Adipocyte (in vitro differentiated cells): Measurements from ENCODE around the gene ZNF862.

Experiments
- DNase-seq: peaks from one replicate; pipeline ENCODE4 v3.0.0-alpha.2; 2015; ENCODE audit warnings: low read depth
- H3K27me3 ChIP-seq: replicated peaks from 2 replicates; pipeline ENCODE4 v1.7.0; 2013; ENCODE audit warnings: mild to moderate bottlenecking, low read length, moderate library complexity; ENCODE audit not compliant: control insufficient read depth, insufficient read depth
- H3K36me3 ChIP-seq: 2 replicates; pipeline ENCODE4 v1.7.0; 2013; ENCODE audit warnings: low read length, mild to moderate bottlenecking, moderate library complexity; ENCODE audit not compliant: control insufficient read depth, insufficient read depth, severe bottlenecking
- H3K4me1 ChIP-seq: 2 replicates; pipeline ENCODE4 v1.7.0; 2013; ENCODE audit warnings: mild to moderate bottlenecking, low read length, moderate library complexity; ENCODE audit not compliant: control insufficient read depth, insufficient read depth
- H3K4me3 ChIP-seq: 2 replicates; pipeline ENCODE4 v1.7.0; 2013; ENCODE audit warnings: mild to moderate bottlenecking, low read length, moderate library complexity
- H3K9ac ChIP-seq: 2 replicates; pipeline ENCODE4 v1.7.0; 2013; ENCODE audit warnings: mild to moderate bottlenecking, low read length, moderate library complexity
- H3K9me3 ChIP-seq: 2 replicates; pipeline ENCODE4 v1.7.0; 2013; ENCODE audit warnings: mild to moderate bottlenecking, low read length, moderate library complexity; ENCODE audit not compliant: control insufficient read depth

The ZNF862 gene

DNA sequence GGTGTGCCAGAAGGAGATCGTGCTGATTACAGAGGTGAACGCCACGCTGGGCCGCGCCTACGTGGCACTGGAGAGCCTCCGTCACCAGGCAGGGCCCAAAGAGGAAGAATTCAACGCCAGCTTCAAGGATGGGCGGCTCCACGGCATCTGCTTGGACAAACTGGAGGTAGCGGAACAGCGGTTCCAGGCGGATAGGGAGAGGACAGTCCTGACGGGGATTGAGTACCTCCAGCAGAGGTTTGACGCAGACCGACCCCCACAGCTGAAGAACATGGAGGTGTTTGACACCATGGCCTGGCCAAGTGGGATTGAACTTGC, 23.5 kb downstream of the ZNF862 start:
- no peak for DNase-seq
- Histone ChIP-seq H3K27me3 (no peaks in the 10 kb centered on the region), H3K9ac (no peak overlapping the region), H3K36me3 (peaks cover 7% of the 10 kb centered on the region), H3K9me3 (no peaks in the 10 kb centered on the region), H3K4me3 (no peak overlapping the region), H3K4me1 (no peaks in the 10 kb centered on the region)

DNA sequence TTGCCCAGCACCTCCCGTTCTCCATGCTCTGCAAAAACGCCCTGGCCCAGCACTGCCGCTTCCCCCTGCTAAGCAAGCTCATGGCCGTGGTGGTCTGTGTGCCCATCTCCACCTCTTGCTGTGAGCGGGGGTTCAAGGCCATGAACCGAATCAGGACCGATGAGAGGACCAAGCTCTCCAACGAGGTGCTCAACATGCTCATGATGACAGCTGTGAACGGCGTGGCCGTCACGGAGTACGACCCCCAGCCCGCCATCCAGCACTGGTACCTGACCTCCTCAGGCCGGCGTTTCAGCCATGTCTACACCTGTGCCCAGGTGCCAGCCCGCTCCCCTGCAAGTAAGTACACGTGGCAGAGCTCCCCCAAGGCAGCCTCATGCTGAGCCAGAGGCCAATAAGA, 24.0 kb downstream of the ZNF862 start:
- Histone ChIP-seq H3K36me3 (peaks cover 7% of the 10 kb centered on the region), H3K27me3 (no peaks in the 10 kb centered on the region), H3K9me3 (no peaks in the 10 kb centered on the region), H3K9ac (no peak overlapping the region), H3K4me3 (no peak overlapping the region), H3K4me1 (no peaks in the 10 kb centered on the region)
- DNase-seq: no peak

DNA sequence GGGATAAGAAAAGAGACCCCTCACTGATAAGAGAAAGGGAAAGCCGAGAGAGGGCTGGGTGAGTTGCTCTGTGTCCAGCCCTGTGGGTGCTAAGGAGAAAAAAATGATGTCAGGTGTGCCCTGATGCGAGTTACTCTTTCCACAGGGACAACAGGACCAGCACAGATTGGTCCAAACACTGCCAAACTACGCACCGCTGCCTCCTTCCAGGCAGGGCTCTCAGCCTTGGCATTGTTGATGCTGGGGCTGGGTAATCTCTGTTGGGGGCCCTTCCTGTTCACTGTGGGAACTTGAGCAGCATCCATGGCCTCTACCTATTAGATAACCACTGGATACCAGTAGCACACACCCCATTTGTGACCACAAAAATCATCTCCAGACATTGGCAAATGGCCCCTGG, 25.3 kb downstream of the ZNF862 start:
- Histone ChIP-seq H3K27me3 (no peaks in the 10 kb centered on the region), H3K9me3 (no peaks in the 10 kb centered on the region), H3K4me1 (no peaks in the 10 kb centered on the region), H3K4me3 (no peak overlapping the region), H3K36me3 (peaks cover 7% of the 10 kb centered on the region), H3K9ac (no peak overlapping the region)
- DNase-seq: no peak

DNA sequence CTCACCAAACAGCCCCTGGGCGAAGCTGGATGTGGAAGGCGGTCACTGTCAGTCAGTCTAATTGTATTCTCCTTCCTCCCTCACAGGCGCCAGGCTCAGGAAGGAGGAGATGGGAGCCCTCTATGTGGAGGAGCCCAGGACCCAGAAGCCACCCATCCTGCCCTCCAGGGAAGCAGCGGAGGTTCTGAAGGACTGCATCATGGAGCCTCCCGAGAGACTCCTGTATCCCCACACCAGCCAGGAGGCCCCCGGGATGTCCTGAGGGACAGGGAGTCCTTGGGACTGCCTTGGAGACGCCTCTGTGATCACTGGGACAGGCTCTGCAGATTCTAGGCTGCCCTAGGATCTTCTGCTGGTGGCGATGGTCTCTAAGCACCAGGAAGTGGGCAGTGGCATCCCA, 25.8 kb downstream of the ZNF862 start:
- Histone ChIP-seq H3K9me3 (no peaks in the 10 kb centered on the region), H3K4me3 (no peak overlapping the region), H3K9ac (no peak overlapping the region), H3K4me1 (no peaks in the 10 kb centered on the region), H3K27me3 (no peaks in the 10 kb centered on the region), H3K36me3 (peaks cover 7% of the 10 kb centered on the region)
- no peak for DNase-seq

DNA sequence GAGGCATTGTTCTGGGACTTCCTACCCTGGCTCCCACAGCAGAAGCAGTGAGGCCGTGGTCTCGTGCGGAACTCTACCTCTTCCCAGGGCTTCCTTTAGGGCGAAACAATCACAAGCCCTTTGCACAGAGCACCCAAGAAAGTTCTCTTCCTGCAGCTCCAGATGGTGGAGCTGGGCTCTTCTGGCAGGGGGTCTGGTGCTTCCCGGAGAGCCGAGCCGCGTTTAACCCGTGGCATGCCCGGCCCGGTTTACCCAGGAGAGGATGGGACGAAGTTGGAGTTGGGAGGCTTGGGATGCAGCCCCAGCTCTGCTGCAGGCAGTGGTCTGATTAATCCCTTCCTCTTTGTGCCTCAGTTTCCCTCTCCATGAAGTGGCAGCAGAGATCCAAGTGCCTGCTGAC, 26.6 kb downstream of the ZNF862 start:
- DNase-seq: no peak
- H3K27me3 ChIP-seq: no peaks in the 10 kb centered on the region
- no peak overlapping the region for H3K4me3 ChIP-seq
- H3K4me1 ChIP-seq: no peaks in the 10 kb centered on the region
- H3K9me3 ChIP-seq: no peaks in the 10 kb centered on the region
- H3K9ac ChIP-seq: no peak overlapping the region
- peaks cover 7% of the 10 kb centered on the region for H3K36me3 ChIP-seq

DNA sequence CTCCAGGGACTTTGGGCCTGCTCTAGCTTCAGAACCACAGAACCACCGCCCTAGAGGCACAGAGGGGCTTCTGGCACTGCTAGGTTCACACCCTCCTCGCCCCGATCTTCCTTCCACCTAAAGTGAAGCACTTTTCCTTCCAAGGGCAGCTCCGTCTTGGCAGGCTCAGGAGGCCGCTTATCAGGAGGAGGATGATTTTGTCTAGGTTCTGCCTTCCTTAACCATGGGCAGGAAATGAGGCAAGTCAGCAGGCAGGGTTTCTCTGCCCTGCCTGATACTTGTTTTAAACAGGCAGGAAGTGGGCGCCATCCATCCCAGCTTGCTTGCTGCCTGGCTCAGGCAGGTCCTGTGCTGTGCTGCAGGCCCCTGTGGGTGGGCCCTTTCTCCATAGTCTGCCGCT, 27.3 kb downstream of the ZNF862 start:
- Histone ChIP-seq H3K36me3 (peaks cover 7% of the 10 kb centered on the region), H3K9me3 (no peaks in the 10 kb centered on the region), H3K4me1 (no peaks in the 10 kb centered on the region), H3K4me3 (no peak overlapping the region), H3K27me3 (no peaks in the 10 kb centered on the region), H3K9ac (no peak overlapping the region)
- no peak for DNase-seq

DNA sequence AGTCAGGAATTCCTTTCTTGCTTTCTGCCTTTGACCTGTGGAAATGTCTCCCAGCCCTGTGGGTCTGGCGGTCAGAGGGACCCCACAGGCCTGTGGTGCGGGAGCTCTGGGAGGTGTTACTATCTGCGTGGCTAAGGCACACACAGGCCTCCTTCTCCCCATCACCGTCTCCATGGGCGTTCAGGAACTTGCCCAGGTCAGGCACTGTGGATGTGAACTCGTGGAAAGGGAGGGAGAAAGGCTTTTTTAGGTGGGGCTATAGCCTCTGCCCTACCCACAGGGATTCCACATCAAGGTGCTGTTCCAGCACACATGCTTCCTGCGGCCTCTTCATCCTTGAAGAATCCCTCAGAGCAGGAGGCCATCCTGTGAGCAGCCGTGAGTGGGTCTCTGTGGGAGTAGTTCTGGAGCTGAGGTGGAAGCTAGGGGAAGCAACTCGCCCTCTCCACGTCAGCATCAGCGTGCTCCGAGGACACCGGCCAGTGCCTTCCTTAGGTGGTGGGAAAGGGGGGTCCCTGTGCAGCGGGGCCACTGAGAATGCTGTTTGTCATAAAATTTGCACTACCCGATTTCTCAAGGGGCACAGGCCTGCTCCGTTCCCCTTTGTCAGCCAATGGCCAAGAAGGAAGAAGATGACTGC, 28.1 kb downstream of the ZNF862 start:
- Histone ChIP-seq H3K4me3 (no peak overlapping the region), H3K4me1 (no peaks in the 10 kb centered on the region), H3K27me3 (no peaks in the 10 kb centered on the region), H3K36me3 (peaks cover 4% of the 10 kb centered on the region), H3K9ac (no peak overlapping the region), H3K9me3 (no peaks in the 10 kb centered on the region)
- no peak for DNase-seq

DNA sequence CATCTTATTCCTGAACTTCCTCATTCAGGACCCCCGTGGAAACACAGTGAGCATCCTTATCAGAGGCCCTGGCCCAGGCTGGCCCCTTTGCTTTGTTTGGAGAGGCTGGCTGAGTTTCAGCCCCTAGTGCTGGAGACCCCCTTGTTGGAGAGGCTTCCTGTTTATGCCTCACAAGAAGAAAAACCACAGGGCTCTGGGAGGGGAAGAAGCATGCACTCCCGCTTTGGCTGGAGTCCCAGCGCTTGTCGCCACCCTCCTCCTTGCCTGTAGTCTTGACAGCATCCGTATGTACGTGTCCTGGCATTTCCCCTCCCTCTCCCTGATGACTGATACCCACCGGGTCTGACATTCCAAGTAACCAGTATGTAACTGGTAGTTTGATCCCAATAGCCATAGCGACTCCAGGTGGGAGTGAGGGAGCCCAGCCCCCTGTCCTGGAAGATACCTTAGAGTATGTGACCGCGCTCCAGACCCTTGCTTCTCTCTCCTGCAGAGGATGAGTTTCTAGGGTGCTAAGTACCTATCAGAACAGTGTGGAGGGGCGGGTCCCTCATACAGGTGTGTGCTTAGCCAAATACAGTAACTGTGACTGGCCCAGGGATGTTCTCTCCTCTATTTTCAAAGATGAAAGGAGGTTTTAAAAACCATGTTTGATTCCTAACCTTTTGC, 28.7 kb downstream of the ZNF862 start:
- no peak for DNase-seq
- Histone ChIP-seq H3K9ac (no peak overlapping the region), H3K36me3 (peaks cover 4% of the 10 kb centered on the region), H3K4me3 (no peak overlapping the region), H3K27me3 (no peaks in the 10 kb centered on the region), H3K4me1 (no peaks in the 10 kb centered on the region), H3K9me3 (no peaks in the 10 kb centered on the region)

DNA sequence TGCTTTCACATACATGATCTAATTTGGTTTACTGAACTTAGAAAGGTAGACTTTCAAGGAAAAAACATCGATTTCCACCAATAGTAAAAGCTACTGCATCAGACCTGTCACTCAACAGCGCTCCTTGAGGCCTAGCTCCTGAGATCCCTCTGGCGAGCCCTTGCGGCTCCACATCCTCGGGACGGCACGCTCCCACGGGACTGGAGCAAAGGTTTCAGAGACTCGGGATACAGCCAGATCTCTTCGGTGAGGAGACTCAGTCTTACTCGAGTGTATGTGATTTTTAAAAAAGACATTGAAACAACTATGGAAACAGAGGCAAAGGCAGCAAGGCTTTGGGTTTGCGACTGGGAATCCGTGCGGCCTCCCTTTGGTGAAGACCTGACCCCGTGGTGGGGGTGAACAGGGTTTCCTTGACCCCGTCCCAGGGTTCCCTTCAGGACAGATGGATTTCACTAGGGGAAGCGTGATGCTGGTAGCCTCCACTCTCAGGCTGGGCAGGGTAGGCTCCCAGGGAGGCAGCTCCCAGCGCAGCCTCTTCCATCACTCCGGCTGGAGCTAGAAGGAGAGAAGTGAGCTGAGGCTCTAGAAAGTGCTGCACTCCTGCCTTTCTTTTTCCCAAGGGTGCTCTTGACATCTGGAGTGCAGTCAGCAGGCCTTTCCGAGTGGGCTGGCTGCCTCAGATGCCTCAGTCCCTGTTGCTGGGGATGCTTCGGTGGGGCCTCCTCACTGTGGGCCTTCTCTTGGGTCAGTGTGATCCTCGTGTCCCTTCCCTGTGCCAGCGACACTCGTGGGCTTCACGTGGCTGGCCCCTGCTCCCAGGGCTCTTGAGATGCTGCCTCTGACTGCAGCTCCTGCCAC, 29.8 kb downstream of the ZNF862 start:
- no peak for DNase-seq
- Histone ChIP-seq H3K9me3 (no peaks in the 10 kb centered on the region), H3K27me3 (no peaks in the 10 kb centered on the region), H3K36me3 (peaks cover 4% of the 10 kb centered on the region), H3K9ac (no peak overlapping the region), H3K4me1 (peaks cover 7% of the 10 kb centered on the region), H3K4me3 (no peak overlapping the region)

DNA sequence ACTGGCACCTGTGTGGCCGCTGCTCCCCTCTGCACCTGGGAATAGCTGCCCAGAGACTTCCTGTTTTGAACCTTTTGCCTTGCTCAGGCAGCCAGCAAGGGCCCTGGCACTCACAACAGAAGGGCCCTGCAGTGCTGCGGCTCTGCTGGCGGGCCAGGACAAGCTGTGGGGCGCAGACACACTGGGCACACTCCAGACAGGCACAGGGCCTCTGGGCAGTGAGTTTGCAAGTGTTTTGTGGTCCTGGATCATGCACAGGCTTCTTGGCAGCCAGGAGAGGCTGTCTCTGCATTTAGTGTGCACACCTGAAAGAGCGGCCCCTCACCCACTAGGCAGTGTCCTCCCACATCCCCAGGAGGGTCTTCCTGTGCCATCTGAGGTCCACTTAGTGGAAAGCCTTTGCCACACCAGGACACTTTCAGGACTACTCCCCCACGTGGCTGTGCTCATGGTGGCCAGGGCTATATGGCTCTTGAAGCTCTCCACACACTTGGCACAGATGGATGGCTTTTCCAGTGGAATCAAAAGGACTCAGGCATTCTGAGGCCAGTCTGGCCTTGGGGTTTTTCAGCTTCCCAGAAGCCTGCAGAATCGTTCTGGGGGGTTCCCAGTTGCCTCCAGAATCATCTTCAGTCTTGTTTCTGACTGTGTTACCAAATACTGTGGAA, 30.6 kb downstream of the ZNF862 start:
- DNase-seq: no peak
- H3K27me3 ChIP-seq: no peaks in the 10 kb centered on the region

DNA sequence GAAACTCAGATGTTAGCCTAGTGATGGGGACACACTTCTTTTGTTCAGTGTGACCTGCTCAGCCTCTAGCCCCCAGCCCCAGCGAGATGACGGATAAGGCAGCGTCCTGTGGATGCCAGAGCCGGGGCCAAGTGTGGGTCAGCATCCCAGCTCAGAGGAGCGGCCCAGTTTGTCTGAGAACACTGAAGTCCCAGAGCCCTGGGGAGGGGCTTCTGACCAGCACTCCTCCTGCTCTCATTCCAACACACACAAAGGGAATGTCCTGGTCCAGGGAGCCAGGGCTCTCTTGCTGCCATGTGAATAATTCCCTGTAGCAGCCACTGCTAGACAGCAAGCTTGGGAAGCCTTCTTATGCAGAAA, 31.1 kb downstream of the ZNF862 start:
- peaks cover 9% of the 10 kb centered on the region for H3K4me1 ChIP-seq
- no peak overlapping the region for H3K4me3 ChIP-seq
- H3K27me3 ChIP-seq: no peaks in the 10 kb centered on the region
- H3K9ac ChIP-seq: no peak overlapping the region
- no peaks in the 10 kb centered on the region for H3K9me3 ChIP-seq
- peaks cover 4% of the 10 kb centered on the region for H3K36me3 ChIP-seq
- no peak for DNase-seq

More for the DNA sequence above, 30.6 kb downstream of the ZNF862 start:
- peaks cover 9% of the 10 kb centered on the region for H3K4me1 ChIP-seq
- peaks cover 4% of the 10 kb centered on the region for H3K36me3 ChIP-seq
- no peak overlapping the region for H3K9ac ChIP-seq
- no peaks in the 10 kb centered on the region for H3K9me3 ChIP-seq
- no peak overlapping the region for H3K4me3 ChIP-seq
